ENCODE data around the gene TMEM42.

TMEM42 gene

DNA sequence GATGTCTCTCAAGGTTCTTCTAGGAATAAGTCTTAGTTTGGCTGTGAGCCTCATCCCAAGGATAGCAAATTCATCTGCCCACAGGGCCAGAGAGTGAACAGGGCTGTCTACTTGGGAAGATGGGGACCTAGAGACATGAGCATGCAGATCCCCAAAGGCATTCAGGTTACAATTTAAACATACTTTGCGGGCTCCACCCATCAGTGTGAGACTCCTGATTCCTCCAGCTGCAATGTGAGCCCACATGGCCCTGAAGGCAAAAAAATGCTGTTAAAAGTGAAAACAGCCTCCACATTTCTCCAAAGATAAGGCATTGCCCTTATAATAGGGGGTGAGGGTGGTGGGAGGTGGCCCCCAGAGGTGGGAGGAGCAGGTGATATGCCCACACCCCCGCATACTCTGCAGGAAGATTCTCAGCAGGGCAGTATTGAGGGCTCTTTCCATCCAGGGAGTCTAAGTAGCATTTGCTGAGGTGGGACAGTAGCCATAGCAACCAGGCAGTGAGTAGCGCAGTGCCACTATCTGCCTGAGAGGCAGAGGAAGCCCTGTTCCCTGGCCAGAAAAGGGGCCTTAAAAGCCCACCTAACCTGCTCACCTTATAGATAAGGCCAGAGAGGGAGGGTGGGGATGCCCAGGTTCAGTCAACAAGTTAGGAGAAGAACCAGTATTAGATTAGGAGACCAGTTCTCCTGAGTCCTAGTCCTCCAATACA, 43.9 kb downstream of the TMEM42 start:
- DNase-seq (ENCODE audit: low read depth, low spot score) = no peak
- Histone ChIP-seq H3K27me3 (ENCODE audit: control insufficient read depth, insufficient read depth, low read length) (no peaks in the 10 kb centered on the region), H3K4me3 (ENCODE audit: low read length) (no peak overlapping the region), H3K27ac (ENCODE audit: low read length) (no peak overlapping the region), H3K4me1 (ENCODE audit: control insufficient read depth, insufficient read depth, low read length) (no peaks in the 10 kb centered on the region), H3K9me3 (ENCODE audit: control insufficient read depth, insufficient read depth, low read length) (peaks cover 4% of the 10 kb centered on the region; the same call in 1 of the 2 replicates), H3K36me3 (ENCODE audit: control insufficient read depth, insufficient read depth, low read length) (no peaks in the 10 kb centered on the region)
- WGBS (ENCODE audit: insufficient coverage, insufficient read length) = no CpG with 5 or more reads among the region's 3 CpGs

DNA sequence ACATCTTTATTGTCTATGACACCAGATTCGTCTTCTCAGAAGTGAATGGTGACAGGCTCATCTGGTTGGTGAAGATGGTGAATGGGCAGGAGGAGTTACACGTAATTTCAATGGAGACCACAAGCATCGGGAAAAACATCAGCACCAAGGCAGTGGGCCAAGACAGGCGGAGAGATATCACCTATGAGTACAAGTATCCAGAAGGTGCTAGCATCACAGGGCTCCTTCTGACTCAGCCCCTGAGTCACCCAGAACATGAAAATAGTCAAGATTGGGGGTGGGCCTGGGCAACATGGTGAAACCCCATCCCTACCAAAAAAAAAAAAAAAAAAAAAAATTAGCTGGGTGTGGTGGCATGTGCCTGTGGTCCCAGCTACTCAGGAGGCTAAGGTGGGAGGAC, 45.3 kb downstream of the TMEM42 start:
- Histone ChIP-seq H3K9me3 (ENCODE audit: control insufficient read depth, insufficient read depth, low read length) (peaks cover 4% of the 10 kb centered on the region; the same call in 1 of the 2 replicates), H3K27me3 (ENCODE audit: control insufficient read depth, insufficient read depth, low read length) (no peaks in the 10 kb centered on the region; the same call in 1 of the 2 replicates), H3K27ac (ENCODE audit: low read length) (no peak overlapping the region), H3K4me3 (ENCODE audit: low read length) (no peak overlapping the region), H3K36me3 (ENCODE audit: control insufficient read depth, insufficient read depth, low read length) (no peaks in the 10 kb centered on the region), H3K4me1 (ENCODE audit: control insufficient read depth, insufficient read depth, low read length) (no peaks in the 10 kb centered on the region)
- WGBS (ENCODE audit: insufficient coverage, insufficient read length) = no CpG with 5 or more reads among the region's 4 CpGs
- DNase-seq (ENCODE audit: low read depth, low spot score) = no peak

DNA sequence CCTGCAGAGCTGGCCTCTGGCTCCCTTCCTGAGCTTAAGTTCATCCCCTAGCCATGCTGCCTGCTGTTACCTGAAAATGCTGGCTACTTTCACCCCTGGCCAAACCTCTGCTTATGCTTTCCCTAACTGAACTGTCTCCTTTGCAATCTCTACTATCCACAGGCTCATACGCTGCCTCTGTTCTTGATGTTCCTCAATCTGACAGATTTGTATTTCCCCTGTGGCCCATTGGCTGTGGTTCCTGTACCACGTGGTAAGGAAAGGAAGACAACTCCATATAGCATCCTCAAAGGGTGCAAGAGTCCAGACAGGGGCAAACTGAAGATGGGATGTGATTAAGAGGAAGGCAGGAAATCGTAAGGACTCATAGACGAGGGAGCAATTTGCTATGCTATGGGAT, 45.9 kb downstream of the TMEM42 start:
- DNase-seq (ENCODE audit: low read depth, low spot score) = no peak
- H3K4me1 ChIP-seq (ENCODE audit: control insufficient read depth, insufficient read depth, low read length) = no peaks in the 10 kb centered on the region
- H3K27me3 ChIP-seq (ENCODE audit: control insufficient read depth, insufficient read depth, low read length) = no peaks in the 10 kb centered on the region; the same call in 1 of the 2 replicates
- WGBS (ENCODE audit: insufficient coverage, insufficient read length) = no CpG with 5 or more reads among the region's 4 CpGs
- H3K4me3 ChIP-seq (ENCODE audit: low read length) = no peak overlapping the region
- H3K27ac ChIP-seq (ENCODE audit: low read length) = no peak overlapping the region
- H3K36me3 ChIP-seq (ENCODE audit: control insufficient read depth, insufficient read depth, low read length) = no peaks in the 10 kb centered on the region
- H3K9me3 ChIP-seq (ENCODE audit: control insufficient read depth, insufficient read depth, low read length) = peaks cover 4% of the 10 kb centered on the region; the same call in 1 of the 2 replicates

DNA sequence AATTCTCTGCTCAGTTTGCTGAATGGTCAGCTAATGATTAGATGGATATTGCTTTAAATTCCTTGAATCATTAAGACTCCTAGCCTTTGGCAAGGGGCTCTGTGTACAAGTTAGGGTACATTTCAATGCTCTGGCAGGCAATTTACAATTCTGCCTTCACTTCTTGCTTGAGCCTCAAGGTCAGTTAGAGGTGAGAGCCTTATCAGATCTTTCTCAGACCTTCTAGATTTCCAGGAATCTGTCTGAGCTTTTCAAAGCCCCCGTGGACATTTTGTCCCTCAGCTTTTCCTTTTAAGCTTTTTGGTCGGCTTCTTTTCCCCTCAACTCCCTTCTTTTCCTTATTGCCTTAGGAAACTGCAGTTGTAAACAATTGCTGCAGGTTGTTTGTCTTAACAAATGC, 47.4 kb downstream of the TMEM42 start:
- WGBS (ENCODE audit: insufficient coverage, insufficient read length) = no CpG with 5 or more reads among the region's 2 CpGs
- H3K4me3 ChIP-seq (ENCODE audit: low read length) = no peak overlapping the region
- DNase-seq (ENCODE audit: low read depth, low spot score) = no peak
- no peaks in the 10 kb centered on the region for H3K36me3 ChIP-seq (ENCODE audit: control insufficient read depth, insufficient read depth, low read length)
- peaks cover 4% of the 10 kb centered on the region; the same call in 1 of the 2 replicates for H3K9me3 ChIP-seq (ENCODE audit: control insufficient read depth, insufficient read depth, low read length)
- H3K27me3 ChIP-seq (ENCODE audit: control insufficient read depth, insufficient read depth, low read length) = no peaks in the 10 kb centered on the region; the same call in 1 of the 2 replicates
- H3K4me1 ChIP-seq (ENCODE audit: control insufficient read depth, insufficient read depth, low read length) = no peaks in the 10 kb centered on the region
- H3K27ac ChIP-seq (ENCODE audit: low read length) = no peak overlapping the region

DNA sequence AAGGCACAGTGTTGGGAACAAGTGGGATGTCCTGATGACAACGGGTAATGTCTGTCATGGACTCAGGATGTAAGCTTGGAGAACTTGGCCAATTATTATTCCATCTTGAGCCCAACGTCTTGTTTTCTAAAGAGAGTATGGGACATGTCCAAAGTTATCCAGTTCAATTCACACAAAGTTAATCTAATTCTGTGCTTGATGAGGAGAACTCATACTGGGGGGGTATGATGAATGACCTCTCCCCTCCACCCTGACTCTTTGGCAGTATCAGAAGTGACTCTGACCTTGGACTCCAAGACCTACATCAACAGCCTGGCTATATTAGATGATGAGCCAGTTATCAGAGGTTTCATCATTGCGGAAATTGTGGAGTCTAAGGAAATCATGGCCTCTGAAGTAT, 49.0 kb downstream of the TMEM42 start:
- Histone ChIP-seq H3K27ac (ENCODE audit: low read length) (no peak overlapping the region), H3K36me3 (ENCODE audit: control insufficient read depth, insufficient read depth, low read length) (no peaks in the 10 kb centered on the region), H3K27me3 (ENCODE audit: control insufficient read depth, insufficient read depth, low read length) (no peaks in the 10 kb centered on the region; the same call in 1 of the 2 replicates), H3K9me3 (ENCODE audit: control insufficient read depth, insufficient read depth, low read length) (peaks cover 4% of the 10 kb centered on the region; the same call in 1 of the 2 replicates), H3K4me3 (ENCODE audit: low read length) (no peak overlapping the region), H3K4me1 (ENCODE audit: control insufficient read depth, insufficient read depth, low read length) (no peaks in the 10 kb centered on the region)
- no CpG with 5 or more reads among the region's 3 CpGs for WGBS (ENCODE audit: insufficient coverage, insufficient read length)
- no peak for DNase-seq (ENCODE audit: low read depth, low spot score)

DNA sequence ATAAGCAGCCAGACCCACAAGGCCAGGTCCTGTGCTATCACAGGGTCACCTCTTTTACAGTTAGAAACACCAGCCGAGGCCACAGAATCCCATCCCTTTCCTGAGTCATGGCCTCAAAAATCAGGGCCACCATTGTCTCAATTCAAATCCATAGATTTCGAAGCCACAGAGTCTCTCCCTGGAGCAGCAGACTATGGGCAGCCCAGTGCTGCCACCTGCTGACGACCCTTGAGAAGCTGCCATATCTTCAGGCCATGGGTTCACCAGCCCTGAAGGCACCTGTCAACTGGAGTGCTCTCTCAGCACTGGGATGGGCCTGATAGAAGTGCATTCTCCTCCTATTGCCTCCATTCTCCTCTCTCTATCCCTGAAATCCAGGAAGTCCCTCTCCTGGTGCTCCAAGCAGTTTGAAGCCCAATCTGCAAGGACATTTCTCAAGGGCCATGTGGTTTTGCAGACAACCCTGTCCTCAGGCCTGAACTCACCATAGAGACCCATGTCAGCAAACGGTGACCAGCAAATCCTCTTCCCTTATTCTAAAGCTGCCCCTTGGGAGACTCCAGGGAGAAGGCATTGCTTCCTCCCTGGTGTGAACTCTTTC, 52.3 kb downstream of the TMEM42 start:
- DNase-seq (ENCODE audit: low read depth, low spot score) = peak; percentile 57
- 0 out of 2 replicates have a peak, but pooled peaks cover 1% of the 10 kb centered on the region for H3K9me3 ChIP-seq (ENCODE audit: control insufficient read depth, insufficient read depth, low read length)
- no peaks in the 10 kb centered on the region for H3K36me3 ChIP-seq (ENCODE audit: control insufficient read depth, insufficient read depth, low read length)
- H3K4me3 ChIP-seq (ENCODE audit: low read length) = no peak overlapping the region
- no CpG with 5 or more reads among the region's 4 CpGs for WGBS (ENCODE audit: insufficient coverage, insufficient read length)
- no peaks in the 10 kb centered on the region for H3K4me1 ChIP-seq (ENCODE audit: control insufficient read depth, insufficient read depth, low read length)
- no peaks in the 10 kb centered on the region; the same call in 1 of the 2 replicates for H3K27me3 ChIP-seq (ENCODE audit: control insufficient read depth, insufficient read depth, low read length)
- no peak overlapping the region for H3K27ac ChIP-seq (ENCODE audit: low read length)

DNA sequence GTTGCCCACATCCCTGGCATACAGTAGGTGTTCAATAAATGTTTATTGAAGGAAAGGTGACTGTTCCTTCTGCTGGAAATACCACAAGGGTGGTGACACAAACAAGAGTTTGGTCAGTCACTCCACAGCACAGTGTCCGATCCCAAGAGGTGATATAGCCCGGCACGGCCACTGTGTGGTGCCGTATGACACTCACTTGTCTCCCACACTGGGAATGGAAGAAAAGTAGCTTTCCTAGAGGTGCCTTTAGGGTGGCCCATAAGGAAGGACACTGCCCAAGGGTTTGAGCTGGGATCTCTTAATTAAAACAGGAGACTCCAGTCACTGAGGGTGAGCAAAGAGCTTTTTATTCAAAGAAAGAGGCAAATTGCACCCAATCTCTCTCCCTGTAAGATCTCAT, 53.2 kb downstream of the TMEM42 start:
- Histone ChIP-seq H3K36me3 (ENCODE audit: control insufficient read depth, insufficient read depth, low read length) (no peaks in the 10 kb centered on the region), H3K27me3 (ENCODE audit: control insufficient read depth, insufficient read depth, low read length) (no peaks in the 10 kb centered on the region; the same call in 1 of the 2 replicates), H3K9me3 (ENCODE audit: control insufficient read depth, insufficient read depth, low read length) (no peaks in the 10 kb centered on the region), H3K27ac (ENCODE audit: low read length) (no peak overlapping the region), H3K4me3 (ENCODE audit: low read length) (no peak overlapping the region), H3K4me1 (ENCODE audit: control insufficient read depth, insufficient read depth, low read length) (no peaks in the 10 kb centered on the region)
- WGBS (ENCODE audit: insufficient coverage, insufficient read length) = no CpG with 5 or more reads among the region's 4 CpGs
- no peak for DNase-seq (ENCODE audit: low read depth, low spot score)

All from iPS DF 6.9 (cell line).